ENCODE measurements around the gene PNLDC1.
"Not testable (repeated sequence)": the region's sequence is repeated elsewhere in the genome, so short reads cannot be mapped to it uniquely, and the experiment has no call there.

PNLDC1 gene

DNA sequence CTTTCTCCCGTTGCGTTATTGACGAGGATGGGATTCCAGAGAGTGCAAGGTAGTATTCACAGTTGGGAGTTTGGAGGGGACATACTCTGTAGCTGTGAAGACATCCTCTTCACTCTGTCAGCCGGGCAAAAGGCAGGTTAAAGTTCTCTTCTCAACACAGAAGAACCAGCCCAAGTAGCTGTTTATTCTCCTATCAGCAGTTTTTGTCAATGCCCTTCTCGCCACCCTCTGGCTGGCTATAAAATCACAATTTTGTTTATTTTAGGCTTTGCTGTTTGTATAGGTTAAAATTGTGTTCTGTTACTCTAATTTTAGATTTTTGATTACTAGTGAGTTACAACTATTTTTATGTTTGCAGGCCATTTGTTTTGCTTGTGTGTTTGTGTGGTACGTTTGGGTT lies 52.8 kb downstream of the PNLDC1 start:
- no peak for DNase-seq

DNA sequence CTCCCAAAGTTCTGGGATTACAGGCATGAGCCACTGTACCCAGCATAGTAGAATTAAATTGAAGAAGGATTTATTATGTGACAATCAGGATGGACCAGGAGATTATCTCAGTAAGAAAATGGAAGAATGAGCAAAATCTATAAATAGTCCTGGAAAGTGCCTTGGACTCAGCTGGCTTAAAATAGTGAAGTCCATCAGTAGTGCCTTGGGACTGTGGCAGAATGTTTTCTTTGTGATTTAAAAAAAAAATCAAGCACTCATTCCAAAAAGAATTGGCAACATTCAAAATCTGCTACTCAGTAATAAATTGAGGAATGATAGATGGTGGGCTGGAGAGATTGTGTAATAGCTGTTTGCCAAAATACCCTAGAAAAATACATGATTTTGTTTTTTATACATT lies 53.7 kb downstream of the PNLDC1 start:
- DNase-seq: no peak

DNA sequence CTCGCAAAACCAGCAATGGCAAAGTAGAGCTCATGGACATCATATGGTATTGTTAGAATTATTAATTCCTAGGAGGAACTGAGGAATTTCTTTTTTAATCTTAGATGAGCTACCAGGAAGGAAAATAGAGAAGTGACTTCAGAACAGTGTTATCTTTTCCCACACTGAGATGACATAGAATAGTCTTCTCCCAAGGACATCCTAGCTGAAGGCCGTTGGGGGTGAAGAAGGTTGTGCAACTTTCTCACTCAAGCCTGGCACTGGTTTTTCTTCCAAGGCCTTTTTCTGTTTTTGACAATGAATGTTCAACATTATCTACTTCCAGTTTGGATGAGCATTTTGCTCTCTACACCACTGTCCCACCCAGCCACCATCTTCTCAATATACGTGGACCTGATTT lies 54.9 kb downstream of the PNLDC1 start:
- DNase-seq: no peak

DNA sequence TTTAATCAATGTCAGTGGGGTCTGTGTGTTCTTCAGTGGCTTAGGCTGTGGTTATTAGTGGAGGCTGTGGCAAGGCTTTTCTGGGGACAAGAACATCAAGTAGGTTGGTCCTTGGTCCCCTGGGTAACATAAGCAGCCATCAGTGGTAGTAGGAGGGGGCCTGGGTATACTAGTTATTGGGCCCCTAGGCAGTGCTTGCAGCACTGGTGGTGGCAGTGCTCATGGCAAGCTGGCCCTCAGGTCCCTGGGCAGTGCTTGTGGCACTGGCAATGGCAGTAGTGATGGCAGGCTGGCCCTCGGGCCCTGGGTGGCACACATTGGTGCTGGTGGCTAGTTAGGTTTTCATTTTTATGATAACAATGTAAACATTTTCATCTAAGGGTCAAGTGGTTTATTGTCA lies 58.2 kb downstream of the PNLDC1 start:
- no peak for DNase-seq

DNA sequence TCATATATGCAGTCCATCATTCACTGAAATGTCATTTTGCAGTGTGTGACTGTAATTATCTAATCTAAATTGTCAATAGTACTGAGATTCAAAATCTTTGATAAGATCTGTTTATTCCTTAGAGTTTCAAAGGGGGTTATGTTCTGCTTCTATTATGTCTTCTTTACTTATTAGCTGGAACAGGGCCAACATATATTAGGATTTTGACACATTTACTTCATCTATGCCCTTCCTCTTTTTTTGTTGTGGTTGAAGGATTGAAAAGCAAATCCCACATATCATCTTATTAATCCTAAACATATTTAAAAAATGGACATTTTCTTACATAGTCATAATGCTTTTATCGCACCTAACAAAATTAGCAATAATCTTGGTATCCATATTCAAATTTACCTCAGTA lies 60.4 kb downstream of the PNLDC1 start:
- DNase-seq: no peak

DNA sequence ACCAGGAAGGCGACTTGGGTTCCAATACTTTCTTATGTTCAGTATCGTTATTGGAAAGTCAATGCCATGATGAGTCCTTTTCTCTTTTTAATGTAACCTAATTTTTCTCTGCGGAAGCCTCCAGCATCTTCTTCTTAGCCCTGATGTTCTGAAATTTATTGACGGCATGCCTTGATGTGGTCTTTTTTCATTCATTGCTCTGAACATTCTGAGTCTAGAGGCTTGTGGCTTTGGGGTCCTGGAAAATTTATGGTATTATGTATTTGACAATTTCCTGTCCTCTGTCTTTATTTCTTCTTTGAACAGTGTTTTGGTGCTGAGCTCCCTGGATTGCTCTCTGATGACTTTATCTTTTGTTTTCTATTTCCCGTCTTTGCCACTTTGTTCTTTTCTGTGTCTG lies 62.0 kb downstream of the PNLDC1 start:
- no peak for DNase-seq

DNA sequence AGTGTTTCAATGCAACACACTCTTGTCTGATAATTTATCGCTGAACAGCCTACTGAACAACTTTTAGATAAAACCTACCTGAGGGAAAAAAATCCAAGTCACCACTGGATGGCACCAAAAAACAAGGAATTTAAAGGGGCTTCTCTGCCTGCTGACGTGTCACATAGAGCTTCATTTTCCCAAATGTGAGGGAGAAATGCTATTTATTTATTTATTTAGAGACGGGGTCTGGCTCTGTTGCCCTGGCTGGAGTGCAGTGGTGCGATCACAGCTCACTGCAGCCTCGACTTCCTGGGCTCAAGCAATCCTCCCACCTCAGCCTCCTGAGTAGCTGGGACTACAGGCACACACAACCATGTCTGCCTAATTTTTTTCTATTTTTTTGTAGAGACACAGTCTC lies 63.3 kb downstream of the PNLDC1 start:
- not testable (repeated sequence) for DNase-seq

DNA sequence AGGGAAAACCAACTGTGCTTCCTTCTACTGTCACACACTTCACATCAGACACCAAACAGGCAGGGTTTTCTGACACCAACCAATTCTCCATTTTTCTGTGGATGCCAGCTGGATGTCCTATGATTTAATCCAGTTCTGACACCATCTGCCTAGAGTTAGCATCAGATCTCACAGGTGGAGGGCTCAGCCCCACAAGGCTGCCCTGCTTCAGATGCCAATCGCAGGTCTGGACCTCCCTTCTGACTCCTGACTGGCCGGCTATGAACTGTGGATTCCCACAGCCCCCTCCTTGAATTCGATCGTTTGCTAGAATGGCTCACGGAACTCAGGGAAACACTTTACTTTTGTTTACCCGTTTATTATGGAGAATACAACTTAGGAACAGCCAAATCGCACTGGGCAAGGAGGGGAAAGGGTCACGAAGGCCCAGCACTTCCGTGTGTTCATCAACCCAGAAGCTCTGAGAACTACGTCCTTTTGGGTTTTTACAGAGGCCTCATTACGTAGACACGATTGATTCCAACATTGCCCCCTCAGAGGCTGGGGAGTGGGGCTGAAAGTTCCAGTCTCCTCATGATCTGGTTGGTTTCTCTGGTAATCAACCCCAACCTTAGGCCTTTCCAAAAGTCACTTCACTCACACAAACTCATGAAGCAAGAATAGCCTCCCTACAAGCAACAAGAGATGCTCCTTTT lies 65.3 kb downstream of the PNLDC1 start:
- DNase-seq: no peak

DNA sequence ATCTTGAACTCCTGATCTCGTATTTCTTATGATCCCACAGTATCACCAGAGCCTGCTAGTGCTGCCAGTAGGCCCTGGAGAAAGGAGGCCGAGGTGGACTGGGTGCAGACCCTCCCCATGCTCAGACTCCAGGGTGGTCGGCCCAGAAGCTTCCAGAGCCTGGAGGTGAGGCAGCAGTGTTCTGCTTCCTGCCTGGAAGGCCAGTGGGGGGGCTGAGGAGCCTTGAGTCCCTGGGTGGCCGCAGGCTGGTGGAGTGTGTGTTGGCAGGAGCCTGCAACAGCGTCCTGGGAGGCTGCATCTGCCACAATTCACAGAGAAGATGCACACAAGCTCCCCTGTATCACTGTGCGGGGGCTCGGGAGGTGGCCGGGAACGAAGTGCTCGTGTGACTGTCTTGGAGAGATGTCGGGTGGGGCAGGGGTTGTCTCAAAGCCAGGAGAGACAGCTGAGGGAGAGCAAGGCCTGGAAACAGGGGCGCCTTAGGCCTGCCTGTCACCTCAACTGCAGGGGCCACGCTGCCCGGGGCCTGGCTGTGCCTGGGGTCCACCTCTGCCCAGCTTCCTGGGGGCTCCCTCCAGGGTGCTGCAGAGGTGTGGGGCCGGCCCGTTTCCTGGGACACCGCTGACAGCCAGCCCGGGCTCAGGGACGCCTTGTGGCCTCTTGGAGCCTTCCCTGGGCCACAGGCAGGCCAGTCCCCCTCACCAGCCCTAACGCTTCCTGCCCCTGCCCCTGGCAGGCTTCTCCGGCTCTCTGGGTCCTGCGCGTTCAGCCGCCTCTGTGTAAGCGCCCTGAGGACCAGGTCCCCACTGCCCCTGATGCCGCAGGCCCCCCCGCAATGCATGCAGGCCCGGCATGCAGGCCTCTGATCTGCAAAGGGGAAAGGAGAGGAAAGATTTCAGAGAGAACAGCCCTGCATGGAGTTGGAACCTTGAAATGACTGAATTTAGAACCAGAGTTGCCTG lies 66.5 kb downstream of the PNLDC1 start:
- DNase-seq: no peak

All from stimulated activated CD4-positive, alpha-beta T cell treated with anti-CD3 and anti-CD28 coated beads, Interleukin-12 subunit alpha, Interleukin-12 subunit beta, amount 100 ng/mL, for 4 hours (primary cell).